ENCODE measurements around the gene KRTAP10-8.
"Not testable (repeated sequence)": the region's sequence is repeated elsewhere in the genome, so short reads cannot be mapped to it uniquely, and the experiment has no call there.

KRTAP10-8 gene

DNA sequence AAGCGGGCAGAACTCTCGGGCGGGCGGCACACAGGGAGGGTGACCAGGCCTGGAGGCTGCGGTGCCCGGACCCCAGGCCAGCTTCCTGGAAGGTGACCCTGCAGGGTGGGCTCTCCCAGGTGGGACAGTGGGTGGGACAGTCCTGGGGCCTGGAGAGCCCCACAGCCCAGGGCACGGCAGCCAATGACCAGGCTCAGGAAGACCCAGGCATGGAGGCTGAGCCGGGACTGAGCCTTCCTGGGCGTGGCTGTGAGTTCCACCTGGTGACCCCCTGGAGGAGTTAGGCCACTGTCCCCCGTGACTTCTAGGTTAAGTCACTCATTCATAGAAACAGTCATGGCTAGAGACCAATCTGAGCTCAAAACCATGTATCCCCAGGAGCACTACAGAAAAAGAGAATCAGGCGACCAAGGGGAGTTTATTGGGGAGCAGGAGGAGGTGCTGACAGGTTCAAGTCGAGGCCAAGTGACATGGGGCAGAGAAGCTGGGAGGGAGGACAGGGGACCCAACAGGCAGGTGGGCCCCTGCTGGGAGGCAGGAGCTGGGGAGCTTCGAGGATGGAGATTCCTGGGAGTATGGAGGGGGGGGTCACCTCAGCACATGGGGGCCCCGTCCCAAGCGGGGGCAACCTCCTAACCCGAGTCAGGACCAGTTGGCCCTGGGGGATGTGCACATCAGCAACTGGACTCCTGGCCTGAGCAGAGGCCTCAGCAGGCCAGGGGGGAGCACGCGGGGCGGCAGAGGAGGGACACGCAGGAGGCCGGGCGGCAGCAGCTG is 32.6 kb upstream of the KRTAP10-8 start:
- DNase-seq (ENCODE audit: low read depth, low spot score): no peak

DNA sequence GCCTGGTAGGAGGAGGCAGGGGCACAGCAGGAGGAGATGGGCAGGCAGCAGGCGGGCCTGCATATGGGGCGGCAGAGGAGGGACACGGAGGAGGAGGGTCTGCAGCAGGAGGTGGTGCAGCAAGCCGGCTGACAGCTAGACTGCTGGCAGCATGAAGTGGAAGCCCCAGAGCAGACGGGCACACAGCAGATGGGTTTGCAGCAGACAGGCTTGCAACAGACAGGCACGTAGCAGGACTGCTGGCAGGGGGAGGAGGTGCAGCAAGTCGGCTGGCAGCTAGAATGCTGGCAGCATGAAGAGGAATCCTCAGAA is 32.1 kb upstream of the KRTAP10-8 start:
- DNase-seq (ENCODE audit: low read depth, low spot score): no peak

DNA sequence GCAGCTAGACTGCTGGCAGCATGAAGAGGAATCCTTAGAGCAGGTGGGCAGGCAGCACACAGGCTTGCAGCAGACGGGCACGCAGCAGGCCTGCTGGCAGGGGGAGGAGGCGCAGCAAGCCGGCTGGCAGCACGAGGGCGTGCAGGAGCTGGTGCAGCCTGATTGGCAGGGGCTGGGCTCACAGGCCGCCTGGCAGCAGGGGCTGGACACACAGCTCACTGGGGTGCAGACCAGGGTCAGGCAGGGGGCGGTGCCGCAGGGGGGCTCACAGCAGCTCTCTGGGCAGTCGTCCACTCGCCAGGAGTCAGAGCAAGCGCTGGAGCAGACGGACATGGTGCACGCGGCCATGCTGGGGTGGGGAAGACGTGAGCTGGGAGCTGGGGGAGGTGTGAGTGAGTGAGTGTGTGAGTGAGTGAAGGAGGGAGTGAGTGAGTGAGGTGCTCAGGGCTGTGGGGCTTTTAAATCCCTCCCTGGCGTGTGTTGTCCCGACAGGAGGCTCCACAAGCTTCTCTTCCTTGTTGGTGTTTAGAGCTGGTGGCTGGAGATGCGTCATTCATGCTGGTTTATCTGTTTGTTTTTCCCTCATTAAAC is 31.6 kb upstream of the KRTAP10-8 start, which contains the start of gene KRTAP10-5:
Gene KRTAP10-5, minus strand, starts transcription at position 374 of the 591 bp plus-strand sequence. Its CDS starts 26 bp downstream, at position 348.
- DNase-seq (ENCODE audit: low read depth, low spot score): not testable (repeated sequence)

DNA sequence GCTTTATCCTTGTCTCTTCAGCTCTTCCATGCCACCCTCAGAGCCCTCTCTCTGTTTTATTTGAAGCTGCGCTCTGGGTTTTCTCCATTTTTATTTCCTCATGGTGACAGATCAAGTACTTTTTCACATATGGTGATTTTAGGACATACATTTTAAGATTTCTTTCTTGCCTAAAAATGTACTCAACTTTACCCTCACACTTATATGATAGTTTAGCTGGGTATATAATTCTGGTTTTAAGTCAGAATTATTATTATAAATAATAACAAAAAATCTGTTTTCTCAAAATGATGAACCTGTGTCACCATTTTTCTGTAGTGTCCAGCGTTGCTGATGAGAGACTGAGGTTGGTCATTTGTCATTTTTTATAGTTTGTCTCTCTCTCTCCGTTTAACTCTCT is 30.7 kb upstream of the KRTAP10-8 start:
- DNase-seq (ENCODE audit: low read depth, low spot score): no peak

- DNase-seq (ENCODE audit: low read depth, low spot score): no peak
Measured at GRCh38 chr21:44582055-44582454, 29.8 kb upstream of the KRTAP10-8 start.

- no peak for DNase-seq (ENCODE audit: low read depth, low spot score)
Measured at GRCh38 chr21:44583089-44583799, 28.6 kb upstream of the KRTAP10-8 start.

- DNase-seq (ENCODE audit: low read depth, low spot score): no peak
Measured at GRCh38 chr21:44583800-44584147, 28.1 kb upstream of the KRTAP10-8 start.

DNA sequence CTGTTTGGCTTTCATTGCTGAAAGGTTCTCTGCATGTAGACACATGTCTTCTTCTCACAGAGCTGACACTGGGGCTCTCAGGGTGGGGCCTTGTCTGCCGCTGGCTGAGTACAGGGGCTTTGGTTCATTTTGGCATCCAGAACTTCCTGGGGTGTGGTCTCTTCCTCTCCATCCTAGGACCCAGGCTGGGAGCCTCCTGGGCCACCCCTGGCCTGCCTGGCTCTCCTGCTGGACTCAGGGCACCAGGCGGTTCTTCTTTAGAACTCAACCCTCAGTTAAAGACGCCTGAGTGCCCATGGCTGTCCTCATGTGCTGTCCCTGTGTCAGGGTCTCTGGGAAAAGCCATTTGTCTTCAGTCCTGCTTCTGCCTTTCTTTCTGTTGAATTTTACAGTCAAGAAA is 26.0 kb upstream of the KRTAP10-8 start:
- no peak for DNase-seq (ENCODE audit: low read depth, low spot score)

GRCh38 chr21:44589094-44589493 is 22.8 kb upstream of the KRTAP10-8 start:
- no peak for DNase-seq (ENCODE audit: low read depth, low spot score)

- no peak for DNase-seq (ENCODE audit: low read depth, low spot score)
Measured at GRCh38 chr21:44589586-44590305, 22.1 kb upstream of the KRTAP10-8 start.

- DNase-seq (ENCODE audit: low read depth, low spot score): no peak
Measured at GRCh38 chr21:44590311-44590721, 21.6 kb upstream of the KRTAP10-8 start.

DNA sequence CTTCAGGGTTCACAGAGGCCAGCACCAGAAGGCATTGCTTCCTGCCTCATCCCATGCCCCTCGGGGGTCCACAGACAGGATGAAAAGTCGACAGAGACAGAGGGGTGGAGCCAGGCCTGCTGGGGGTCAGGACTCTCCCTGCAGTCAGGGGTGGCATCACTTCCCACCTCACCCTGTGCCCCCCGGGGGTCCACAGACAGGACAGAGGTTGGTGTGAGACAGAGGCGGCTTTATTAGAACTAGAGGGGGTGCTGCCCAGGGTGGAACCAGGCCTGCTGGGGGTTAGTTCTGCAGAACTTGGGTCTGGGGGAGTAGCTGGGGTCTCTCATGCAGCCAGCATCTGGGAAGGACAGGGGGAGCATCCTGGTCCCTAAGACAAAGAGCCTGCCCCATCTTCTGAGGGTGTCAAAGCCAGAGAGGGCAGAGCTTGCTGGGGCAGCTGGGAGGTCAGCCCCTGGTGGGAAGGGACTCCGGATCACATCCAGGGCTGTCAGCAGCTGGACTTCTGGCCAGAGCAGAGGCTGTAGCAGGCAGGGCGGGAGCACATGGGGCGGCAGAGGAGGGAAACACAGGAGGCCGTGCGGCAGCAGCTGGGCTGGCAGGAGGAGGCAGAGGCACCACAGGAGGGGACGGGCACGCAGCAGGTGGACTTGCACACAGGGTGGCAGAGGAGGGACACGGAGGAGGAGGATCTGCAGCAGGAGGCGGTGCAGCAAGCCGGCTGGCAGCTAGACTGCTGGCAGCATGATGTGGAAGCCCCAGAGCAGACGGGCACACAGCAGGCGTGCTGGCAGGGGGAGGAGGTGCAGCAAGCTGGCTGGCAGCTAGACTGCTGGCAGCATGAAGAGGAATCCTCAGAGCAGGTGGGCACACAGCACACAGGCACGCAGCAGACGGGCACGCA is 20.7 kb upstream of the KRTAP10-8 start:
- not testable (repeated sequence) for DNase-seq (ENCODE audit: low read depth, low spot score)

DNA sequence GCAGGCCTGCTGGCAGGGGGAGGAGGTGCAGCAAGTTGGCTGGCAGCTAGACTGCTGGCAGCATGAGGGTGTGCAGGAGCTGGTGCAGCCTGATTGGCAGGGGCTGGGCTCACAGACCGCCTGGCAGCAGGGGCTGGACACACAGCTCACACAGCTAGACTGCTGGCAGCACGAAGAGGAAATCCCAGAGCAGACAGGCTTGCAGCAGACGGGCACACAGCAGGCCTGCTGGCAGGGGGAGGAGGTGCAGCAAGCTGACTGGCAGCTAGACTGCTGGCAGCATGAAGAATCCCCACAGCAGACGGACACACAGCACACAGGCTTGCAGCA is 20.1 kb upstream of the KRTAP10-8 start:
- not testable (repeated sequence) for DNase-seq (ENCODE audit: low read depth, low spot score)

DNA sequence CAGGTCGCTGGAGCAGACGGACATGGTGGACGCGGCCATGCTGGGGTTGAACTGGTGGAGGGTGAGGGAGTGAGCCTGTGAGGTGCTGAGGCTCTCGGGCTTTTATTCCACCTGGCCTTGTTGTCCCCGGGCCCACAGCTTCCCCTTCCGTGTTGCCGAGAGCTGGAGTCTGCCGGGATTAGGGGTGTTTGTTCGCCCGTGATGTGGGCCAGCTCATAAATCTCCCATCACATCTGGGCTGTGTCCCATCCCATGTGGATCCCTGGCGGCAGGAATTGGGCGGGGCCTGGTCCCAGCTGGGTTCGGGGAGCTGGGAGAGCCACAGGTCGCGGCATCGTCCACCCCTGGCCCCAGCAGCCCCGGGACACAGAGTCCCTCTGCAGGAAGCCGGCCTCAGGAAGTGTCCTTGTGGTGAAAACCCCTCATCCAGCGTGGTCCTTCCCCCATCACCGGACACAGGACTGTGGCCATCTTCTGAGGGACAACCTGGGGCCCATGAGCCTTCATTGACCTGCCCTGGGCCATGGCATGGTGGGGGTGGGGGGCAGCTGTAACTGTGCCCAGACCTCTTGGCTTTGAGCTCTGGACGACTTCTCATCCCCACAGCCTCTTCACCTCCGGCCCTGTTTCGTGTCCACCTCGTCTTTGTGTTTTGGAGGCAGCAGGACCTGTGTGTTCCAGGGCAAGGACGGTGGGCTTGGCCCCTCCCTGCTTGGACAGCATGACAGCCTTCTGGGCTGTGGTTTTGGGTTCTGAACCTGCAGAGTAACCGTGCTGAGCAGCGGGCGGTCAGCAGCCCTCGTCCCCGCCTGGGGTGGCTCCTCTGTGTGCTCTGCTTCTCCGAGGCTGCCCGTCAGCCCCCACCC is 19.2 kb upstream of the KRTAP10-8 start, which contains the start of gene KRTAP10-6:
Gene KRTAP10-6, minus strand, starts transcription at position 60 of the 866 bp plus-strand sequence. Its CDS starts 21 bp downstream, at position 39.
- no peak for DNase-seq (ENCODE audit: low read depth, low spot score)

DNA sequence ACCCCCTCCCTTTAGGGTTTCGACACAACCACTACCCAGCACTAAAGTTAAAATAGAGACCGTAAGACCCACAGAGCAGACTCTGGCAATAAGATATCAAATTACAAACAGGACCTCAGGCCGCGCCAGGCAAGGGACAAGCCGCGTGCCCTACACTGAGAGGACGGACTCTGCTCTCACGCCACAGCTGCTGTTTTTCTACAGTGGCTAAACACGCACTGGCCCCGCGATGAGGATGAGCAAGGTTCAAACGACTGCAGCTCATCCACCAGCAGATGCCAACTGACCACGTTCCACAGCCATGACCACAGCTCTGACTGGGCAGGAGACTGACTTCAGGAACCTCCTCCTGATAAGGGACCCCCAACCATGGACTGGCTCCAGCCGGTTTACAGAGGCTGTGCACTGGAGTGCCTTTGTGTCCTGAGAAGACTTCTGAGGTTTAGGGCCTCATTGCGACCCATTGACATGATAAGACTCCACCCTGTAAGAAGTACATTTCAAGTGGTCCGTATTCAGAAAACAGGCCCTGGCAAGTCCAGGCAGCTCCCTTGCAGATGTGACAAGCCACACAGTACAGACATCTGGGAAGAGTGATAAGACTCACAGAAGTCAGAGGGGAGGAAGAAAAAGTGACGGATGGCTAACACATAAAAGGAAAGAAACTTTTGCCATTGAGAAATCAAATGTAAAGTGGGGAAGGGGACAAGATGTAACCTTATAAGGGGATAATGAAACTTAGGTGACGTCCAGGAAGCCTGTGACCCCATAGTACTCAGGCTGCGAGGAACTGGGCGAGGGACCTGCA is 18.1 kb upstream of the KRTAP10-8 start:
- no peak for DNase-seq (ENCODE audit: low read depth, low spot score)

DNA sequence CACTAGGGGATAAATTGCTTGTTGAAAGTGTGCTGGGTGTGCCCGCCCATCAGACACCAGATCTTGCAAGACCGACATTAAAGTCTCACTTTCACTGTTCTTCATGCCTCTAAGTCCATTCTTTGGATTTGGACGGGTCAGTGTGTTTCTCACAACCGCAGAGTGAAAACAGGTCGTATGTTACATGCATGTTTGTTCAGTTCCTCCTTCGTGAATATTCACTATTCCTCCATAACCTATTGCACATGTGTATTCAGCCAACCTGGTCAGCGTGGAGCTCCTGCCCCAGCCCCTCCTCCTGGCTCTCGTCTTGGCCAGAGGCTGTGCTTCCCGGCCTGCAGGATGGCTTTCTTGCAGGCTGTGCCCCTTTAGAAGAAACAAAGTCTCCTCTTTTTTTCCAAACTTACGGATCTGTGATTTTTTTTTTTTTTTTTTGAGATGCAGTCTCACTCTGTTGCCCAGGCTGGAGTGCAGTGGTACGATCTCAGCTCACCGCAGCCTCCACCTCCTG is 17.4 kb upstream of the KRTAP10-8 start:
- DNase-seq (ENCODE audit: low read depth, low spot score): no peak

DNA sequence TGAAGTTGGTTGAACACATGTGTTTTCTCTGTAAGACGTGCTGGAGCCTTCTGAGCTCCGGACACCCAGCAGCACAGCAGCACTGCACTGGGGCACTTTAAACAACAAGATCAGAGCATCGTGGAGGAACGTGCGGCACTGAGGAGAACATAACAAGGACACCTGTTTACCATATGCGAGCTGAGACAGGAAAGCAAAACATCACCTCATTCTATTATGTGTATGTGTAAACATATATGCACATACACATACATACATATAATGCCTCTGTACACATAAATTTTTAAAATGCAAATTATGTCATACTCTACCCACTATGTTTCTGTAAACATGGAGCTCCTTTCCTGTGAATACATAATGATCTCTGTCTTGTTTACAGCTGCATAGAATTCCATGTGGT is 16.4 kb upstream of the KRTAP10-8 start:
- DNase-seq (ENCODE audit: low read depth, low spot score): no peak

GRCh38 chr21:44596068-44596725 is 15.7 kb upstream of the KRTAP10-8 start:
- DNase-seq (ENCODE audit: low read depth, low spot score): no peak

GRCh38 chr21:44598061-44598460 is 13.8 kb upstream of the KRTAP10-8 start:
- no peak for DNase-seq (ENCODE audit: low read depth, low spot score)
